8988T (cell line): ENCODE results near the gene MAP3K4.

ENCODE experiments used
- DNase-seq: peaks from one replicate; pipeline ENCODE4 v3.0.0; 2011

Gene MAP3K4

GRCh38 chr6:161041274-161041673, 49.7 kb downstream of the MAP3K4 start:
- DNase-seq: no peak

GRCh38 chr6:161044335-161044734, 52.8 kb downstream of the MAP3K4 start:
- no peak for DNase-seq

- no peak for DNase-seq
These were observed 57.1 kb downstream of the MAP3K4 start for GRCh38 chr6:161048641-161049040.

GRCh38 chr6:161050134-161050765, 58.7 kb downstream of the MAP3K4 start:
- DNase-seq: no peak

GRCh38 chr6:161053103-161053502, 61.5 kb downstream of the MAP3K4 start:
- DNase-seq: no peak

GRCh38 chr6:161054876-161055275, 63.3 kb downstream of the MAP3K4 start:
- no peak for DNase-seq

GRCh38 chr6:161056451-161056850, 64.9 kb downstream of the MAP3K4 start:
- DNase-seq: no peak

- DNase-seq: no peak
These were observed 65.8 kb downstream of the MAP3K4 start for GRCh38 chr6:161057103-161058091.

- DNase-seq: no peak
These were observed 67.2 kb downstream of the MAP3K4 start for GRCh38 chr6:161058741-161059140.

- DNase-seq: no peak
These were observed 70.0 kb downstream of the MAP3K4 start for GRCh38 chr6:161061576-161061975.

GRCh38 chr6:161064915-161065314, 73.3 kb downstream of the MAP3K4 start:
- DNase-seq: no peak

- DNase-seq: no peak
These were observed 74.9 kb downstream of the MAP3K4 start for GRCh38 chr6:161066511-161066910.

GRCh38 chr6:161067749-161068148, 76.2 kb downstream of the MAP3K4 start:
- DNase-seq: no peak

- DNase-seq: no peak
These were observed 76.8 kb downstream of the MAP3K4 start for GRCh38 chr6:161068321-161068741.

GRCh38 chr6:161073930-161074329, 82.4 kb downstream of the MAP3K4 start:
- DNase-seq: no peak

- no peak for DNase-seq
These were observed 83.0 kb downstream of the MAP3K4 start for GRCh38 chr6:161074496-161075121.

GRCh38 chr6:161076181-161076677, 84.7 kb downstream of the MAP3K4 start:
- no peak for DNase-seq

GRCh38 chr6:161079566-161080262, 88.1 kb downstream of the MAP3K4 start:
- no peak for DNase-seq

- DNase-seq: no peak
These were observed 88.8 kb downstream of the MAP3K4 start for GRCh38 chr6:161080263-161080970.

GRCh38 chr6:161082215-161082614, 90.6 kb downstream of the MAP3K4 start:
- DNase-seq: no peak

GRCh38 chr6:161085246-161085645, 93.7 kb downstream of the MAP3K4 start:
- DNase-seq: no peak

- DNase-seq: no peak
These were observed 97.2 kb downstream of the MAP3K4 start for GRCh38 chr6:161088676-161089328.
